RPMI7951 (cell line): ENCODE data around the gene UGT3A1. TPM values are rescaled to one million over a fixed set of nuclear protein-coding genes. Genes with fewer than 3 reads are reported as not detected.
"Not testable (repeated sequence)": the region's sequence is repeated elsewhere in the genome, so short reads cannot be mapped to it uniquely, and the experiment has no call there.

Experiments used
- DNase-seq: peaks from one replicate; pipeline ENCODE4 v3.0.0-alpha.2; 2012; ENCODE audit warnings: low read depth
- total RNA-seq: library from RNA; depleted of rRNA; stranded (reverse); fragments of >200 nt; shearing (Covaris generic); gene quantifications from 2 replicates; pipeline ENCODE4 v1.2.3, GENCODE V29; 2014; rRNA removed

Gene UGT3A1, protein sequence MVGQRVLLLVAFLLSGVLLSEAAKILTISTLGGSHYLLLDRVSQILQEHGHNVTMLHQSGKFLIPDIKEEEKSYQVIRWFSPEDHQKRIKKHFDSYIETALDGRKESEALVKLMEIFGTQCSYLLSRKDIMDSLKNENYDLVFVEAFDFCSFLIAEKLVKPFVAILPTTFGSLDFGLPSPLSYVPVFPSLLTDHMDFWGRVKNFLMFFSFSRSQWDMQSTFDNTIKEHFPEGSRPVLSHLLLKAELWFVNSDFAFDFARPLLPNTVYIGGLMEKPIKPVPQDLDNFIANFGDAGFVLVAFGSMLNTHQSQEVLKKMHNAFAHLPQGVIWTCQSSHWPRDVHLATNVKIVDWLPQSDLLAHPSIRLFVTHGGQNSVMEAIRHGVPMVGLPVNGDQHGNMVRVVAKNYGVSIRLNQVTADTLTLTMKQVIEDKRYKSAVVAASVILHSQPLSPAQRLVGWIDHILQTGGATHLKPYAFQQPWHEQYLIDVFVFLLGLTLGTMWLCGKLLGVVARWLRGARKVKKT
- total RNA-seq = not detected in 2 replicates

DNA sequence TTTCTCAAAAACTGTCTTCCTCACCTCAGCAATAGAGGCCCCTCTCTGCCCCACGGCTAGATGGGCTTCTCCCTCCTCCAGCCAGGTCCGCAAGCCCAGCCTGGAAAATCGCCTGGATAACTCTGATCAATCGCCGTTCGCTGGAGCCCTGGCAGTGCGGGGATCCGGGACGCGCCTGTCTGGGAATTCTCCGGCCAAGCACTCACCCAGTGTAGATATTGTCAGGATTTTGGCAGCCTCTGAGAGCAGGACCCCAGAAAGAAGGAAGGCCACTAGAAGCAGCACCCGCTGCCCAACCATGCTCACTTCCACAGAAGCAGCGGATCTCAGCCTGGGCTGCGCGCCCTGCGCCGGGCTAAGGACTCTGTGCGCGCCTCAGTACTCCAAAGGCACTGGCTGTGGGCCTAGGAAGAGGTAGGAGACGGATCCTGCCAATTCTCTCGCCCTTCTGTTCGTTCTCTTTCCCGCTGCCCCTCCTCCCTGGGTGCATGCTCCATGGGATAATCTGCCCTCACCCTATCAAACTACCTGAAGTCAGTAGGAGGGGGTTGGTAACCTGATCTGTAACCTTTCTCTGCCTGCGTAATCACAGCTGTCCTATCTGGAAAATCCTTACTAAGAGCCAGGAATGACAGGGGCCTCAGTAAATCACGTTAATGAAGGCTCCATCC lies at the start of gene UGT3A1:
UGT3A1 (minus strand) TSS at position 450 of the 671 bp plus-strand sequence; CDS start at position 300, 150 bp downstream.
- no peak for DNase-seq

GRCh38 chr5:36035696-36036095 lies 44.5 kb upstream of the UGT3A1 start:
- no peak for DNase-seq

DNA sequence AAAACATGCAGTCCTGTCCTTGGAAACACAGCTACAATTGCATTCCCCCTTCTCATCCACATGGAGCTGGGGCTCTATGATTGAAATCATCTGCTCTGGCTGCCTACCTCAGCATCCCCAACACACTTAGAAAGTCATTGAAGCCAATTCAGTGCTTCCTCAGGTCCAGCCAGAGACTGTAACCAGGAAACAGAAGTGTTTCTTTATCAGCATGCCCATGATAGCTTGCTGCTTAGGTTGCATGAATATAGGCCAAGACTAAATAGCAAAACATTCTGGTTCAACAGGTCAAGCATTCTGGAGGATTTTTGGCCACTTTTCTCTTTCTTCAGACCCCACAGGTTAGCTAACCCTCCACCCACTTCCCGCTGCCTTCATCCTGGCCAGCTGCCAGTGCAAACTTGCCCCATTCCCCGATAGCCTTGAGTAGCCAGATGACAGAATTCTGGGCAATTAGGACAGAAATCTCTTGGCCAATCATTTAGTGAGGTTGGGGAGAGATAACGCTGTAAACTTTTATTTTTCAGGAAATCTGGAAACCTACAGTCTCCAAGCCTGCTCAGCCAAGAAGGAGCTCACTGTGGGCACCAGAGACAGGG lies 43.4 kb upstream of the UGT3A1 start:
- not testable (repeated sequence) for DNase-seq

DNA sequence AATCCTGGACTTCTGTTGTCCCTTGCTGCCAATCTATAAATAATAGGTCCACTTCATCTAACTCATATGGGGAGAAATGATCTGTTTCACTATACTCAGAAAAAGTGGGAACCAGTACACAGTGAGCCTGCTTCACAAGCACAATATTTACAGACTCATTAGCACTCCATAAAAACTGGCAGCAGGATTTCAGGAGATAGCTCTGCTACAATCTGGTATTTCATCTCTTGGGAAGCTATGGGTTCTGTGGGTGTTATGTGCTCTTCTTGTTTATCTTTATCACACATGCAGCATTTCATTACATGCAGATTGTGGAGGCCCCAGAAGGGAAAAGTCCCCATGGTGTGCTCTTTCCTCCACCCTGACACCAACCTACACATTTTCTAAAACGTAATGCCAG lies 42.3 kb upstream of the UGT3A1 start:
- DNase-seq = no peak

GRCh38 chr5:36033047-36033446 lies 41.9 kb upstream of the UGT3A1 start:
- no peak for DNase-seq

DNA sequence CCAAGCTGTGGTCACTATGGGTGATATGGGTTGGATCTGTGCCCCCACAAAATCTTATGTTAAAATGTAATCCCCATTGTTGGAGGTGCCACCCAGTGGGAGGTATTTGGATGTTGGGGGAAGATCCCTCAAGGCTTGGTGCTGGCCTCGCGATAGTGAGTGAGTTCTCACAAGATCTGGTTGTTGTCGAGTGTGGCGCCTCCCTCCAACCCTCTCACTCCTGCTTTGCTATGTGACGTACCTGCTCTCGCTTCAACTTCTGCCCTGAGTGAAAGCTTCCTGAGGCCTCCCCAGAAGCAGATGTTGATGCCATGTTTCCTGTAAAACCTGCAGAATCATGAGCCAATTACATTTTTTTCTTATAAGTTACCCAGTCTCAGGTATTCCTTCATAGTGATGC lies 40.0 kb upstream of the UGT3A1 start:
- DNase-seq = no peak

DNA sequence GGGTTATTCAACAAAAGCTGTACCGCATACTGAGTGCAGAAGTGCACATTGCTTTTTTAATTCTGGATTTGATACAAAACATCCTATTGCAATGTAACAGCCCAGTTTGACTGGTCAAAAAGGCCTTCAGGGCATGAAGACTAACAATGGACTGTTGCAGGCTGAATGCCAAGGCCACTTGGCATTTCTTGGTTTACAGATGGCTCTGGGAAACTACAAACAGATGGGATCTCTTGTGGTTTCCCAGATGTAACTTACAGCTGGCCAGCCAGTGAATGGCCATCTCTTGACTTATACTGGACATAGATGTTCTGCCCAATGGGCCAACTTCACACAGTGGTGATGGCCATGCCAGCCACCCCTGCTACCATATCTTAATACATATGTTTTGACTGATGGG lies 38.7 kb upstream of the UGT3A1 start:
- DNase-seq = peak; percentile 86

DNA sequence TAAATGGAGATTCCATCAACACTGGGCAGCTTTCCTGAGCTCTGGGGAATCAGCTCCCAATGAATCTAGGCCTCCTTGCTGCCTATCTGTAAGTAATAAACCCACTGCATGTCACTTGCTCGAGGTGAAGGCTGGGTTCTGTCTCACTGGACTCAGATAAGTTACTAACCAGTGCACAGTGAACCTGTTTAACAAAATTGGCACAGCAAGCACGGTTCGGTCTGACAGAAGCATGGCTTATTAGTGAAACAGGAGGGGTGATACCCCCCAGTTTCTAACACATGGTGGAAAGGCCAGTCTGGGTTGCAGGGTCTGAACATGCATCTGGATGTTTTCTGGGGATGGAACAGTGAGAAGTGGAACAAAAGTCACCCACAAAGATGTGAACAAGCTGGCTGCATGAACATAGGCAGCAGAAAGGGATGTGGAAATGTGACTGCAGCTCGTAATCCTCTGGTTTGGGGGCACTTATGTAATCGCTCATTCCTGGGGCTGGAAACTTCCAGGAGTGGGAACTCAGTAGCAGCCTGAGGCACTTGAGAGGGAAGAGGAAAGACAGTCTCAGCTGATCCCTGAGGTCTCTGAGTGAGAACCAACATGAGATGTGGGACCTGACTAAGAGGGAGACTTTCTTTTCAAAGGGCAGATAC lies 37.8 kb upstream of the UGT3A1 start:
- DNase-seq = peak; percentile 44

DNA sequence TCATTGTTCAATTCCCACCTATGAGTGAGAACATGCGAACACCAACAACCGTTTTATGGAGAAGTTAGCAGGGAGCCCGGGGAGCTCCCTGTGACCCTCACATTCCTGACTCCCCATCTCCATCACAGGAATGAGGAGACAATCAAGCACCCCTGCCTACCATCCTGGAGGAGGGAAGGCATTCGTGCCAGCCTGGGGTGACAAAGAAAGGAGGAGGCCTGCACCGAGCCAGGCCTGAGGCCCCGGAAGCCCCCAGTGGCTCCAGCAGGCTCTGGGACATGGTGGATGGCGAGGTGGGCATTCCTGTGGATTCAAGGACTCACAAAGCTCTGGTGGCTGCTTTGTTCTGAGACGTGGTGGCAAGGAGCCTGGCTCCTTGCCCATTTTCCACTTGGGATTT lies 36.5 kb upstream of the UGT3A1 start:
- DNase-seq = no peak

- DNase-seq = peak; percentile 34
These were observed 35.7 kb upstream of the UGT3A1 start for GRCh38 chr5:36026706-36027465.

GRCh38 chr5:36022246-36022645 lies 31.1 kb upstream of the UGT3A1 start:
- DNase-seq = not testable (repeated sequence)

- DNase-seq = not testable (repeated sequence)
These were observed 28.4 kb upstream of the UGT3A1 start for GRCh38 chr5:36019584-36019983.

GRCh38 chr5:36017622-36018021 lies 26.4 kb upstream of the UGT3A1 start:
- no peak for DNase-seq

GRCh38 chr5:36017004-36017403 lies 25.8 kb upstream of the UGT3A1 start:
- DNase-seq = no peak

DNA sequence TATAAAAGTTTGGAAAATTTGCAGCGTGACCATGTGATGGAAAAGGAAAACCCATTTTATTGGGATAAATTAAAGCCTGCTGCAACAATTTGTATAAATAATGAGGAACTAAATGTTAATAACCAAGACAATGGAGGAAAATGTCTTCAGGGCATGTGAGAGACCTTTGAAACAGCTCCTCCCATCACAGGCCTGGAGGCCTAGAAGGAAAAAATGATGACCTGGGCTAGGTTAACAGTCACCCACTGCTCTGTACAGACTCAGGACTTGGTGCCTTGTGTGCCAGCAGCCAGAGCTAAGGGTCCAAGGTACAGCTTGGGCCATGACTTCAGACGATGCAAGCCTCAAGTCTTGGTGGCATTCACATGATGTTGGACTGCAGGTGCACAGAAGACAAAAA lies 22.0 kb upstream of the UGT3A1 start:
- no peak for DNase-seq

- DNase-seq = no peak
These were observed 18.5 kb upstream of the UGT3A1 start for GRCh38 chr5:36009698-36010097.

- DNase-seq = no peak
These were observed 16.2 kb upstream of the UGT3A1 start for GRCh38 chr5:36007366-36007765.

GRCh38 chr5:36006163-36006562 lies 15.0 kb upstream of the UGT3A1 start:
- DNase-seq = no peak

- DNase-seq = no peak
These were observed 9.8 kb upstream of the UGT3A1 start for GRCh38 chr5:36001032-36001431.

- DNase-seq = no peak
These were observed 8.4 kb upstream of the UGT3A1 start for GRCh38 chr5:35999547-35999946.

- no peak for DNase-seq
These were observed 4.9 kb upstream of the UGT3A1 start for GRCh38 chr5:35996076-35996475.
